Subcutaneous abdominal adipose tissue (tissue), 5 donors: ENCODE results near the gene DAGLA.

Experiments used
- H3K27ac ChIP-seq: one replicate; pipeline ENCODE4 v1.7.0; 2013; ENCODE audit warnings: low read depth, mild to moderate bottlenecking, inconsistent platforms, low read length, moderate library complexity
- H3K27me3 ChIP-seq, 5 donors: one replicate each; pipeline ENCODE4 v1.7.0; 2013; ENCODE audit warnings: low read length in 5 of 5, inconsistent platforms in 1 of 5; ENCODE audit not compliant: control insufficient read depth in 5 of 5, insufficient read depth in 4 of 5
- H3K36me3 ChIP-seq, 5 donors: one replicate each; pipeline ENCODE4 v1.7.0; 2013; ENCODE audit warnings: low read length in 5 of 5; ENCODE audit not compliant: control insufficient read depth in 5 of 5, insufficient read depth in 5 of 5
- H3K4me1 ChIP-seq, 5 donors: one replicate each; pipeline ENCODE4 v1.7.0; 2013; ENCODE audit warnings: low read length in 5 of 5, mild to moderate bottlenecking in 3 of 5, moderate library complexity in 1 of 5; ENCODE audit not compliant: control insufficient read depth in 5 of 5, insufficient read depth in 5 of 5
- H3K4me3 ChIP-seq, 5 donors: one replicate each; pipeline ENCODE4 v1.7.0; 2013; ENCODE audit warnings: low read length in 5 of 5, low read depth in 1 of 5
- H3K9ac ChIP-seq, 5 donors: one replicate each; pipeline ENCODE4 v1.7.0; 2013; ENCODE audit warnings: low read length in 5 of 5, mild to moderate bottlenecking in 4 of 5, moderate library complexity in 3 of 5
- H3K9me3 ChIP-seq, 5 donors: one replicate each; pipeline ENCODE4 v1.7.0; 2013; ENCODE audit warnings: low read length in 5 of 5; ENCODE audit not compliant: control insufficient read depth in 5 of 5
- donor health status: healthy.
- donor health status: healthy.
- donor health status: healthy.
- donor health status: healthy.
- donor health status: healthy.

Gene DAGLA

DNA sequence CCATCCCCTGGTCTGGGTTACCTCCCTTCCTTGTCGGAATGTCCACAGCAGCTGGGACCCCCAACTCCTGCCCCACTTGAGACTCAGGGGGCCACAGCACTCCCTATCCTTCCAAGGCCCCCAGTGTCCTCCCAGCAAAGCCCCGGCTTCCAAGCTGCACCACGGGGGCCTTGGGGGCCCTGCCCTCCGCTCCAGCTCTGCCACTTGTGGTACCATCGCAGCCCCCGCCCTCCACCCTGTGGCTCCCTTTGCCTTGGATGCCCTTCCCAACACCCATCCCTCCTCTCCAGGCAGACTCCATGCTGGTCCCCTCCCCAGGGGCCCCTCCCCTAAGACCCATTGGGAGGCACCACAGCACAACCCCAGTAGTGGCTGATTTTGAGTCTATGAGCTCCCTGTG, 94.9 kb downstream of the DAGLA start:
- H3K27me3 ChIP-seq: peaks cover 0 to 15% (median 7%) of the 10 kb centered on the region in 5 donors
- no peak overlapping the region for H3K4me3 ChIP-seq
- no peaks in the 10 kb centered on the region for H3K36me3 ChIP-seq

GRCh38 chr11:61775606-61776554, 95.7 kb downstream of the DAGLA start:
- Histone ChIP-seq H3K27ac (no peak overlapping the region), H3K4me1 (peaks cover 0 to 19% (median 13%) of the 10 kb centered on the region in 5 donors), H3K9me3 (no peaks in the 10 kb centered on the region), H3K4me3 (no peak overlapping the region), H3K27me3 (peaks cover 0 to 15% (median 7%) of the 10 kb centered on the region in 5 donors), H3K36me3 (no peaks in the 10 kb centered on the region), H3K9ac (no peak overlapping the region)

More for the DNA sequence above, 94.9 kb downstream of the DAGLA start:
- peaks cover 0 to 19% (median 13%) of the 10 kb centered on the region in 5 donors for H3K4me1 ChIP-seq
- H3K27ac ChIP-seq: no peak overlapping the region
- no peaks in the 10 kb centered on the region for H3K9me3 ChIP-seq
- H3K9ac ChIP-seq: no peak overlapping the region

DNA sequence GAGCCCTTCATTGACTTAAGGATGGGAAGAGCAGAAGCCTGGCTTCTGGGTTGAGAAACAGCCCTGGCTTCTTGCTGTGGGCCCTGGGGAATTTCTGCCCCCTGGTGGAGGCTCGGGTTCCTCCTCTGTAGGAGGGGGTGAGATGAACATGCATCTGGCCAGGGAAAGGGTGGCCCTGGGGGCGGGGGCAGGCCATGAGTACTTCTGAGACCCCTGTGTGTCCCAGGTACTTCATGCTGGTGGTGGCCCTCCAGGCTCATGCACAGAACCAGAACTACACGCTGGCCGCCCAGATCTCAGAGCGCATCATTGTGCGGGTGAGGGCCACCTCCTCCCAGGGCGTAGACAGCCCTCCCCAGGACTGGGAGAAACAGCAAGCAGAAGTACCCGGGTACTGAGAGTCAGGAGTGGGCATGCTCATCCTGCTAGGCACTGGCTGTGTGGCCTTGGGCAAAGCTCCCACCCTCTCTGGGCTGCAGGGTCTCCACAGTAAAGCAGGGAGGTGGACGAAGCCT, 96.4 kb downstream of the DAGLA start:
- no peak overlapping the region for H3K27ac ChIP-seq
- H3K9ac ChIP-seq: no peak overlapping the region
- no peaks in the 10 kb centered on the region for H3K36me3 ChIP-seq
- peaks cover 0 to 19% (median 13%) of the 10 kb centered on the region in 5 donors for H3K4me1 ChIP-seq
- H3K27me3 ChIP-seq: peaks cover 0 to 15% (median 7%) of the 10 kb centered on the region in 5 donors
- peak overlapping the region in 2 of 5 donors; percentile 11 to 35 for H3K4me3 ChIP-seq
- H3K9me3 ChIP-seq: no peaks in the 10 kb centered on the region

DNA sequence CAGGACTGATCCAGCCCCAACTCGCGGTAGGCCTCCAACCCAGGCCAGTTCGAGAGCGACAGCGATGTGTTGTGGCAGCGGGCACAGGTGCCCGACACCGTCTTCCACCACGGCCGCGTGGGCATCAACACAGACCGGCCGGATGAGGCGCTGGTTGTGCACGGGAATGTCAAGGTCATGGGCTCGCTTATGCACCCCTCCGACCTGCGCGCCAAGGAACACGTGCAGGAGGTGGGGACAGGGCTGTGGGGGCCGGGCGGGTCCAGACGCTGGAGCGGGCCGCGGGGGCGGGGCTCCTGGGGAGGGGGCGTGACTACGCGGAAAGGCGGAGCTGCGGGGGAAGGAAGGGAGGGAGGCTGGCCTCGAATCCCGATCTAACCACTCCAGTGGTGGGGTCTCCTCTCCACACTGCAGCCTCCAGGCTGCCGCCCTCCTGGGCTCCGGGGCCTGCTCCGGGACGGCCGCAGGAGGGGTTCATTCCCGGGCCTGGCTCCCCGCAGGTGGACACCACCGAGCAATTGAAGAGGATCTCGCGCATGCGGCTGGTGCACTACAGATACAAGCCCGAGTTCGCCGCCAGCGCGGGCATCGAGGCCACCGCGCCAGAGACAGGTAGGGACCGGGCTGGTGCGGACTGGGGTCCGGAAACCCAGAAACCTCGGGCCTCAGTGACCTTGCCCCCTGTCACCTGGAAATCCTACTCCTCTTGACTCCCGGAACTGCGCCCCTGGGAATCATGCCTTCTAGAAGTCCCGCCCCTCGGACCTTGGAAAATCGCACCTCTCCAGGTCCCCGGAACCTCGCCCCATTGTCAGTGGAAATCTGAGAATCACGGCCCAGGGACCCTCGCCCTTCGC, 97.3 kb downstream of the DAGLA start:
- Histone ChIP-seq H3K27ac (no peak overlapping the region), H3K9me3 (no peaks in the 10 kb centered on the region), H3K4me3 (peak overlapping the region in 3 of 5 donors; percentile 11 to 35 (median 29)), H3K9ac (no peak overlapping the region), H3K27me3 (peaks cover 0 to 15% (median 7%) of the 10 kb centered on the region in 5 donors), H3K4me1 (peaks cover 0 to 14% (median 10%) of the 10 kb centered on the region in 5 donors), H3K36me3 (peaks cover 0 to under 1% (median 0%) of the 10 kb centered on the region in 5 donors)

- Histone ChIP-seq H3K36me3 (peaks cover 0 to 10% (median 0%) of the 10 kb centered on the region in 5 donors), H3K4me3 (no peak overlapping the region), H3K9ac (no peak overlapping the region), H3K27ac (no peak overlapping the region), H3K9me3 (no peaks in the 10 kb centered on the region), H3K27me3 (peaks cover 0 to 15% (median 7%) of the 10 kb centered on the region in 5 donors), H3K4me1 (peaks cover 0 to 13% (median 10%) of the 10 kb centered on the region in 5 donors)
Observed at GRCh38 chr11:61778357-61778886, 98.2 kb downstream of the DAGLA start.

DNA sequence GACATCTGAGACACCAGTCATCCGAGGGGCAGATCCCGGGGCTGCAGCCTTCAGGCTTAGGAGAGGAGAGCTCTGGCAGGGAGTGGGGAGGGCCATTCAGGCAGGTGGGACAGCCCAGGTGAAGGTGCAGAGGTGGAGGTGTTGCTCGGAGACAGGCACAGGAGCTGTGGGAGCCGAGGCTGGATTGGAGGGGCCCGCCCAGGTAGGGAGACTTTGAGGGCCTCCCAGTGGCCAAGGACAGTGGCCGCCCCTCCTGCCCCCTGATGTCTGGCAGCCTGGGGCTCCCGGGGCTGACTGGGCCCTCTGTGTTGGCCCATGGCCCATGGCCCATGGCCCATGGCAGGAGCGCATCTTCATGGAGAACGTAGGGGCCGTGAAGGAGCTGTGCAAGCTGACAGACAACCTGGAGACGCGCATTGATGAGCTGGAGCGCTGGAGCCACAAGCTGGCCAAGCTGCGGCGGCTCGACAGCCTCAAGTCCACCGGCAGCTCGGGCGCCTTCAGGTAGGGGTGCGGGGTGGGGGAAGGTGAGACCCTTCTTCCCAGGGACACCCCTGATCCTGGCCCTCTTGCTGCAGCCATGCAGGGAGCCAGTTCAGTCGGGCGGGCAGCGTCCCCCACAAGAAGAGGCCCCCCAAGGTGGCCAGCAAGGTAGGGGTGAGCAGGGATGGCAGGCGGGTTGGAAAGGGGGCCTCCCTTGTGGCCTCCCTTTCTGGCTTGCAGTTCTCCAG, 98.9 kb downstream of the DAGLA start:
- Histone ChIP-seq H3K27ac (no peak overlapping the region), H3K9me3 (no peaks in the 10 kb centered on the region), H3K4me1 (peaks cover 0 to 13% (median 10%) of the 10 kb centered on the region in 5 donors), H3K4me3 (no peak overlapping the region), H3K27me3 (peaks cover 0 to 15% (median 7%) of the 10 kb centered on the region in 5 donors), H3K36me3 (peaks cover 0 to 13% (median 2%) of the 10 kb centered on the region in 5 donors), H3K9ac (no peak overlapping the region)

GRCh38 chr11:61779666-61780525, 99.7 kb downstream of the DAGLA start:
- Histone ChIP-seq H3K27ac (no peak overlapping the region), H3K4me1 (peaks cover 0 to 13% (median 10%) of the 10 kb centered on the region in 5 donors), H3K36me3 (peaks cover 0 to 21% (median 7%) of the 10 kb centered on the region in 5 donors), H3K9ac (no peak overlapping the region), H3K4me3 (no peak overlapping the region), H3K9me3 (no peaks in the 10 kb centered on the region), H3K27me3 (peaks cover 0 to 15% (median 7%) of the 10 kb centered on the region in 5 donors)

- Histone ChIP-seq H3K27ac (no peak overlapping the region), H3K36me3 (peaks cover 0 to 29% (median 15%) of the 10 kb centered on the region in 5 donors), H3K4me3 (no peak overlapping the region)
Observed at GRCh38 chr11:61780581-61781162, 100.5 kb downstream of the DAGLA start.

More at GRCh38 chr11:61780581-61781162, 100.5 kb downstream of the DAGLA start:
- Histone ChIP-seq H3K27me3 (peaks cover 0 to 9% (median 1%) of the 10 kb centered on the region in 5 donors), H3K9ac (no peak overlapping the region), H3K4me1 (peaks cover 0 to 13% (median 10%) of the 10 kb centered on the region in 5 donors), H3K9me3 (no peaks in the 10 kb centered on the region)
